Hematopoietic multipotent progenitor cell treated with erythropoietin and hydrocortisone succinate and interleukin-3 and kit ligand, for 4 days (in vitro differentiated cells): ENCODE data around the gene SEBOX.

Experiments used
- DNase-seq: peaks from one replicate; pipeline ENCODE4 v3.0.0-alpha.2; 2015

SEBOX gene, protein sequence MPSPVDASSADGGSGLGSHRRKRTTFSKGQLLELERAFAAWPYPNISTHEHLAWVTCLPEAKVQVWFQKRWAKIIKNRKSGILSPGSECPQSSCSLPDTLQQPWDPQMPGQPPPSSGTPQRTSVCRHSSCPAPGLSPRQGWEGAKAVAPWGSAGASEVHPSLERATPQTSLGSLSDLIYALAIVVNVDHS

DNA sequence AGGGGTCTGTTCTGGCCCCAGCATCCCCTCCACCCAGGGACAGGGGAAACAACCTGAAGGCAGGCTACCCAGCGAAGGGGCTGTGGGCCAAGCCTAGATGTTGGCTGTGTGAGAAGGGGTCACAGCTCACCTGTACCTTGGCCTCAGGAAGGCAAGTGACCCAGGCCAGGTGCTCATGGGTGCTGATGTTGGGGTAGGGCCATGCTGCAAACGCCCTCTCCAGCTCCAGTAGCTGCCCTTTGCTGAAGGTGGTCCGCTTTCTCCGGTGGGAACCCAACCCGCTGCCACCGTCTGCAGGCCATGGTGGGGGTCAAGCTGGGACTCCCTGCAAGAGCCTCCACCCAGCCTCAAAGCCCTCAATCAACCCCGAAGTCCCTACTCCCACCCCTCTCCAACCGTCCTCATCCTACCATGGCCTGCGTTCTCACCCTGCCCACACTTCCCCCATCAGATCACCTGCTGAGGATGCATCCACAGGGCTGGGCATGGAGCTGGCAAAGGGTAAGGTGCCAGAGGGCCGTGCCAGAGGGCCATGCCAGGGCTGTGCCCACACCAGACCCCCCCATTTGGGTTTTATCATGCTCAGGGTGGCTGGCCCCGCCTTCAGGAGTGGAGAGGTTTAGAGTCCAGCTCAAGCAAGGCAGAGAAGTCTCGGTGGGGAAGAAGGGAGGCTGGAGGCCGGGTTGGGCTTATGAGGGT, at the start of gene SEBOX:
Gene SEBOX (minus strand): TSS at position 535 of the 699 bp plus-strand sequence. CDS start 48 bp downstream, at position 487.
- no peak for DNase-seq

DNA sequence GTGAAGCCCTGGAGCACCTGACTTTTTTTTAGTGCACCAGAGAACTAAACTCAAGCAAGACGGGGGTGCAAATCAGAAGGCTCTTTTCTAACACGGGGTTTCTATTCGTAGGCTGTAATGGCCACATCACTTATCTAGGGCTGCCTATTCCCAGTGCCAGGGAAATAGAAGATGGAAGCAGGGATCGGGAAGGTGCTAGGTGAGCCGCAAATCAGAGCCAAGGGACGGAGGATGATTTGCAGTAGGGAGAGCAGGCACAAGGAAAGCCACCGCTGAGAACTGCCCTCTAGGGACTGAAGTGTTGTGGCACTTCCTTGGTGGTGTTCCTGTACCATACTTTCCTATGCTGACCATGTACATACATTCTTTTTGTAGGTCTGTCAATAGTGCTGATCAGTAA, 48.8 kb upstream of the SEBOX start:
- no peak for DNase-seq

DNA sequence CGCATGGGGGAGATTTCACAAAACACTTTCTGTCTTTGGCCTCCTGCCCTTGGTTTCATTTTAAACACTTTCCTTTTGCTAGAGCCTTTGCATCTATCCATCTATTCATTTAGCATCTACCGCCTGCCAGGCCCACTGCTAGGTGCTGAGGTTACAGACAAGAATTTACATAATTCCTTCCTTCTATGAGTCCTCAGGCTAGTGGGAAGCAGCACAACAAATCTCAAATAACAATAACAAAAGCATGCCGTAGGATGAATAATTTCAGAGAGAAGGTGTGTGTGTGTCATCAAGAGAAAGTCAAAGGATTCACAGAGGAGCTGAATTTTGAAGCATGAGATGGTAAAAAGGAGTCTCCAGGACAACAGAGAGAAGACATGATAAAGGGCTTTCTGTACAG, 47.1 kb upstream of the SEBOX start:
- no peak for DNase-seq

DNA sequence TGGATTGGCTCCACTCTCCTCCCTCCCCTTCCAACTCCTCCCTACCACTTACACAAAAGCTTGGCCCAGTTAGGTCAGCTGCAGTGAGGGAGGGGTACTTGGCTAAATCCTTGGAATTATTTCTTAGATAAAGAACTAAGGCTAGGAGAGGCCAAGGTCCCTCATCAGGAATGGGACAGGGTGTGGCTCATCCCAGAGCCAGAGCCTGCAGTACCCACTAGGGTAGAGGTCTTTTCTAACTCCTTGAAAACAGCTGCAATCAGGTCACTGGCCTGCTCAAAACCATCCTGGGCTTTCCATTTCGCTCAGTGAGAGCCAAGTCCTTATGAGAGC, 42.9 kb upstream of the SEBOX start:
- no peak for DNase-seq

DNA sequence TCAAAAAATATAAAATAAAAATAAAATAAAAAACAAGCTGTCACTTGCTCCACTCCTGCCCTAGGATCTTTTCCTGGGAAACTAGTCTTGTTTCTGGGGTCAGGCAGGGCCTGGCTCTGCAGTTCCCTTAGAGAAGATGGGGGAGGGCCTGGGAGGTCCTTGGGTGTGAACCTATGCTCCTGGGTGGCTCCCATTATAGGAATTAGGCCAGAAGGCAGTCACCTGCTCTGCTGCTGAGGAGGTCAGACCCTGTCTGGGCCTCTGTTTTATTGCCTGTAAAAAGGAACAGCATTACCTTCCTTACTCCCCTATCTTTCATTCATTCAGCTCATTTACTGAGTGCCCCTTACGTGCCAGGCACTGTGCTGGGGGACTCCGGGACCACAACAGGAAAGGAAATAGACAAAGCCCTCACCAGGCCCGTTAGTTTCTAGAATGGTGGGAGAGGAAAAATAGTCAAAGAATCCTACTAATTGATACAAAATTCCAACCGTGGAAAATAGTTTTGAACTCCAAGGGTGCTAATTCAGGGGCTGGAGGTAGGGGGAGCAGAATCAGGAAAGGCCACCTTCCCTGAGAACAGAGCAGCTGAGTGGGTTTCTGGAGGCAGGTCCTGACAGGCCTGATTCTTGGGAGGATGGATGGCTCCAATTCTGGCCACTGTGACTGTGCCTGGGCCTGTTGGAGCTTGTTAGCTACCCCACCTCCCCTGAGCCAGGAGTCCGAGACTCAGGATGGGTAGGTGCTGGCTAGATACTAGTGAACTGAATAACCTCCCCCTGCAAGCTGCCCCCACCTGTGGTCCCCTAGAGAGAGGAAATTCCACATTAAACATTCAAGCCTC, 42.4 kb upstream of the SEBOX start:
- DNase-seq = no peak

DNA sequence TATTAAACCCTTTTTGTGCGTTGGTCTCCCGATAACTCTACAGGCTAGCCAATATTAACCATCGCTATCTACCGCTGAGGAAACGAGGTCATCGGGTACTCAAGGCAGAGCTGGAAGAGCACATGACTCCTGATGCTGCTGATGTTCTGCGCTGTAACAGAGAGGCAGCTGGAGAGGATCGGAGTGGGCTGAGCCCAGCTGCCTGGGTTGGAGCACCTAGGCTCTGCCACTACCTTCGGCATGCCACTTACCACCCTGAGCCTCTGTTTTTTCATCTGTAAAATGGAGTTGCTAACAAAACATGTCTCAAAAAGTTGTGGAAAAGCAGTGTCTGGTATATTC, 41.4 kb upstream of the SEBOX start:
- peak; percentile 42 for DNase-seq

DNA sequence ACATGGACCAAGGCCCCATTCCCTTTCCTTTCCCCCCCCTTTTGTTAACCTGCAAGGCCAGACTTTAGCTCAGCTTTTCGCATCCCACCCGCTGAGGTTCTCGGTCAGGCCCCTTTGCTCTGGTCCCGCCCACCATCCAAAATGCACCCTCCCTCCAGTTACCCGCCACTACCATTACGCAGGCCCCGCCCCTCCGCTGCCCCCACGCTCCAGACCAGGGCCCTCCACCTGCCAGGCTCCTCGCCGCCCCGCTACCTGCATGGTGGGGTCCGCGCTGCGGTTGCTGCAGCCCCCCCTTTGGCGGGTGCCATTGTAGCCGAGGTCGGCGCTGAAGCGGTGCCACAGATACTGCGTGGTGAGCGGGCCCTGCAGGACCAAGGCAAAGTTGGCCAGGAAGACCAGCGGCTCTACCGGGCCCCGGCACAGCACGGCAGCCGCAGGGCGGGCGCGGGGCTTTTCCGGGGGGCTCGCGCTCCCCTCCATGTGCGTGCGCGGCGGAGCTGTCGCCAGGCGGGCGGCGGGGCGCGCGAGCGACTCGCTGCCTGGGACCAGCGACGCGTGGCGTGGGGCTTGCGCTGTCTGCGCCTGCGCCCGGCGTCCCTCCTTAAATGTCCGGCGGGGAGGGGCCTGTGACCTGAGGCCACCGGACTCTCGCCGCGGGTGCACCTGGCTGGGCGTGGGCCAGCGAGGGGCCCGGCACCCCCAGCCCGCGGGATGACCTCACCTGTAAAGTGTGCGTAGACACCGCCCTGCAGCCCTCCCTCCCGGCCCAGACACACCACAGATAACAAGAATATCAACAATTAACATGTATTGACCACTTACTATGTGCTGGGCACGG, 40.9 kb upstream of the SEBOX start, which contains the start of gene SLC46A1:
Gene SLC46A1 (minus strand): TSS at position 581 of the 841 bp plus-strand sequence. CDS start 98 bp downstream, at position 483.
- peak; percentile 72 for DNase-seq

DNA sequence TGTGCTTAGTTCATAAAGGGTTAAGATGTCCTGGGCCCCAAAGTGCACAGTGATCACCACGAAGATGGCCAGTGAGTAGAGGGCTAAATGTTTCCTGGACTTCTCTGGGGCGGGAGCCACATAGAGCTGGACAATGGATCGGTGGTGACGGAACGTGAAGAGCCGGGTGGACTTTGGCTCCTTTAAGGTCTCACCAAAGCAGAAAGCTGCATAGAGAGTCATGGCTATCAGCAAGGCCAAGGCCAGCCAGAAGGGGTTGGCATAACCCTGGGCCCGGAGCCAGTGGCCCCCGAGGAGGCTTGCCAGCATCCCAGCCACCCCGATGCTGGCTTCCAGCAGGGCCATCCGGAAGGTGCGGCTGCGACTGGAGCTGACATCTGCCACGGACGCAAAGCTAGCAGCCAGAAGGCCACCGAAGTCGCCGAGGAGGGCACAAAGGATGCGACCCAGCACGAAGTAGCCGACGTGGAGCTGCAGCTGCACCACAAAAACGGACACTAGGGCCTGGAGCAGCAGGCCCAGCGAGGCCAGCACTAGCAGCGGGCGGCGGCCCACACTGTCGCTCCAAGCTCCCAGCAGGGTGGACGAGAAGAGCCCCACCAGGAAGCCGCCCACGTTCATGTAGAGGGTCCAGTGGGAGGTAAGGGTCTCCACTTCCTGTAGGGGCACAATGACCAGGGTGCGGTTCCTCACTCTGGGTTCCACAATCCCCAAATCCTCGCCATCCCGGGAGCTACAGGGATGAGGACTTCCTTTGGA, 40.0 kb upstream of the SEBOX start:
- DNase-seq = no peak

DNA sequence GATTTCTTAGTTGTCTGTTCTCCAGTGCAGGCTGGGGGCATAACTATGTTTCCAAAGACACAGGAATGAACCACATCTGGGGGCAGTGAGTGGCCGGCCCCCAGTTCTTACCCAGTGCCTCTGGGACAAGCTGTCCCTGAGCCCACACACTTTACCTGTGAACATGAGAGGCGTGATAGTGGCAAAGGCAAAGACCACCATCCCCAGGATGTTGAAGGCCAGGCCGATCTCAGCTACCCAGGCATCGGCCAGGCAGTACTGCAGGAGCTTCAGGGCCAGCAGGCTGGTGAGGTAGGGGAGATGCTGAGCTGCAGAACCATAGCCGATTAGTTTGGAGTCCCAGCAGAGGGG, 39.4 kb upstream of the SEBOX start:
- no peak for DNase-seq

DNA sequence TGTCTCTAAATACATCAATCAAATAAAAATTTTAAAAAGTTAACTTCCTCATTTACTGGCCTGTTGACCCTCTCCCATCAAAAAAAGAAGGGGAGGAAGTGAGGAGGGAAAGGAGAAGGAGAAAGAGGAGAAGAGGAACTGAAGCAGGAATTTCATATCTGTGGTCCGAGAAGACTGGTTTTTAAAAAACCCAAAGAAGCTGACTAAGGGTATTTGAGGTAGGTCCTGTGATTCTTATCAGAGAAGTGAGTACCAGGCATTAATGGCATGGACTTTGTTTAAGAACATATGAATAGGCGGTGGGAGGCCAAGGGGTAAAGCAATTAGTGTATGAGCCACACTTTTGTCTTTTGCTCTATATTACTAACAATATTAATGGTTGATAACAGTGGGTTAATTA, 39.0 kb upstream of the SEBOX start:
- no peak for DNase-seq

DNA sequence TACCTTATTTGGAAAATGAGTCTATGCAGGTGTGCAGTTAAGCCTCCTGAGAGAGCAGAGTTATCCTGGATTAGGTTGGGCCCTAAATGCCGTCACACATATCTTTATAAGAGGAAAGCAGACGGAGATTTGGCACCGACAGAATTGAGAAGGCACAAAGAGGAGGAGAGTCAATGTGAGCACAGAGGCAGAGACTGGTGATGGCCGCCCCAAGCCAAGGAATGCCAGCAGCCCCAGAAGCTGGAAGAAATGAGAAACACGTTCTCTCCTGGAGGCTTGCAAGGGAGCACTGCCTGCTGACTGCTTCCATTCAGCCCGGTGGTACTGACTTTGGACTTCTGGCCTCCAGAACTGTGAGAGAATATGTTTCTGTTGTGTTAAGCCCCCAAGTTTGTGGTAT, 37.8 kb upstream of the SEBOX start:
- DNase-seq = no peak

DNA sequence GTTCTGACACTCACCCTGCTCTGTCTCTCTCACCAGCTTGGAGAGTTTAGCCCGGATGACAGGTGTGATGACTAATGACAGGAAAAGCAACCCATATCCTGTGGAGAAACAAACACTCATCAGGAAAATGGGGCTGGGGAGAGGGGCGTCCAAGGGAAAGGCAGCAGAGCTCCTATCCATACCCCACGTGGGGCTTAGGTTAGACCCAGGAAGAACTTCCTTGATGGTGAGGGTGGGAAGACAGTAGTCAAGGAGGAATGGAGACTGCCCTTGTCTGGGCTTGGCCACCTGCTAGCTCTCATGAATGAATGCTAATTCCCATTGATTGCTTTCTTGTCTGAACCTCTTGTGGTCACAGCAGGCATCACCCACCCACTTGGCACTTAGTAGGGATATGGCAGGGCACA, 37.2 kb upstream of the SEBOX start:
- DNase-seq = no peak

DNA sequence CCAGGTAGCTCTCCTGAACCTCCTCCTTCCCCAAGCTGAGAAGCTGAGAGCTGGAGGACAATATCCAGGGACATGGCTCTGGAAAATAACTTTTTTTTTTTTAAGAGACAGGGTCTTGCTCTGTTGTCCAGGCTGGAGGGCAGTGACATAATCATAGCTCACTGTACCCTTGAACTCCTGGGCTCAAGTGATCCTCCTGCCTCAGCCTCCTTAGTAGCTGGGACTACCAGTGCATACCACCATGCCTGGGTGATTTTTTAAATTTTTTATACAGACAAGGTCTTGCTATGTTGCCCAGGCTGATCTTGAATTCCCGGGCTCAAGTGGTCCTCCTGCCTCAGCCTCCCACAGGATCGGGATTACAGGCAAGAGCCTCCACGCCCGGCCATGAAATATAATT, 34.8 kb upstream of the SEBOX start:
- no peak for DNase-seq

DNA sequence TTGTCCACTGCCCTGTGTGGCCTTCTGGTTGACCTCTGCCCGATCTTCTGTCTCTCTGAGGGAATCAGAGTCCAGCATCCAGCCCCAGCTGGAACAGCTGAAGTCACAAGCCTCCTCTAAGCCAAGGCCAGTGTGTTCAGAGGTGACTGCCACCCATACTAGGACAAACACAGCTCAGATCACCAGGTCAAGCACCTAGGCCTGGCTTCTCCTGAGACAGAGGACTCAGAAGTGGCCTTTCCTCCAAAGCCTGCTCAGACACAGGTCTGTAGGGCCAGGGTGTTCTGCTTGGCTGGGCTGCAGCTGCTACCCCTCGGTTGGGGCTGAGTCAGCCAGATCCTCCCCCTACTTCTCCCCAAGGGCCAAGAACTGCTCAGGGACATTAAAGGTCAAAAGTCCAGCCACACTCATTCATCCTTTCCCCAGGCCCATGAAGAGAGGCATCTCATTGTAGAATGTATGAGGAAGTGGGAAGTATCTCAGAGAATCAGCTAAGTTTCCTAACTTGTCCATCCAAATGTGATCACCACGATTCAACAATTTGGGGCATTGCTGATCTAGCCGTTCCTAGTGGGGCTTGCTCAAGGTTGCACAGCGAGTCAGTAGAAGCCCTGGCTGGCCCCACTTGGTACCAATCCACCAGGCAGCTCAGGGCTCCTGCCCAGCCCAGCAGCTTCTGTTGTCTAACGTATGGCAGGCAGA, 33.4 kb upstream of the SEBOX start:
- DNase-seq = no peak

DNA sequence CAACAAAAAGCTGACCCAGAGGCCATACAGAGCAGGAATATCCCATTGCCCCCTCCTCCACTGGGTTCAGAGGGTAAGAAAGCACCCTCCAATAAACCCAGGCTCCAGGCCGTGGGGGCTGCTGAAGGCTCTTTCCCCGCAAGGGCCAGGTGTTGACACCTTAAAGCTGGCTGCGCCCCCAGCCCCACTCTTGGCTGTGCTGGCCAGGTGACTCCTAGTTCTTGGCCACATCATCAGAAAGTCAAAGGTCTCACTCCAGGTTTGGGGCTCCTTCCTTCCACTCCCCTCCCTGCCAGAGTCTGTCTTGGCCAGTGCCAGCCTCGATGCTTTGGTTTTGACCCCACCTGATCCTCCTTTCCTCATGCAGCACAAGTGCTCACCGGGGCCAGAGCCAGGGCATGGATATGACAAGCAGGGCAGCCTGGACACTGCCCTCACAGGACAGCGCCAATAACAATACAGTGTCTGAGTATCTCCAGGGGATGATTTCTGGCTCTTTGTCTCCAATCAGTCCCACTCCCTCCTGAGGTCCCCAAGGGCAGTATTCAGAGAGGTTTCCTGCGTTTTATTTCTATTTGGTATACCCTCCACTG, 32.8 kb upstream of the SEBOX start:
- DNase-seq = no peak

DNA sequence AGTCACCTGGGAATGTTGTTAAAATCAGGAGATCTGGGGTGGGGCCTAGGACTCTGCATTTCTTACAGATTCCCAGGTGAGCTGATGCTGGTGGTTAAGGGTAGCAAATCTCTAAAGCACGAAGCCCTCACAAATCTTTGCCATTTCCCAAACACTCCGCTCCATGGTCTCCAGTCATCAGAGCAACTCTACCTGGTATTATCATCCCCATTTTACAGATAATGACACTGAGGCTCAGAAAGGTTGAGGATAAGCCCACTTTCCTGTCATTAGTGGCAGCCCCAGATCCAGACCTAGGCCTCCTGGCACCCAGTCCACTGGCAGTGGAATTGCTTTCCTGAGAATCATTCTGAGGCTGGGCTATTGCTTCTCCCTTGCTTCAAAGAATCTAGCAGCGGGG, 32.3 kb upstream of the SEBOX start:
- no peak for DNase-seq

DNA sequence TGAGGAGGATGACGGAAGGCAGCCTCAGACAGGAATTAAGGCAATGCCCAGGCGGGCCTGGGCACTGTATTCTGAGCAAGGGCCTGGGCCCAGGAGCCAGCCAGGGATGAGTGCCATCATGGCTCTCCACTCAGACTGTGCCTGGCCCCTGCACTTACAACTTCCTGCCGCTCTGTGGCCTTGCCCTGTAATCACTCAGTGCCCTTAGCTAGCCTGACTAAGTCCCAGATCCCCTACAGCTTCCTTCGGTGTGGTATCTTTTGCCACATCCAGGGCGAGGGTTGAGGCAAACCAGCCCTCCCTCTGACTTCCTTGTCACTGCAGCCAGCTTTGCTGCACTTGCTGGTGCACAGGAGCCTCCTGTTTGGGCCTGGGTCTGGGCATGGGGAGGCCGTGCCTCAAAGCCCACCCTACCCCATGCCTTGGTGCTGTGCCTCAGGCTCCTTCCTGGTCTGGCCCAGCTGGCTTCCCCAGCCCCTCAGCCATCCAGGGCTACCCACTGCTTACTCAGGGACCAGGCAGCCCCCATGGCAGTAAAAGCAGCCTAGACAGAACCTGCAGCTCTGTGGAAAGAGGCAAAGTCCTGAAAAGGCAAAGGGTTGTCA, 31.7 kb upstream of the SEBOX start:
- DNase-seq = peak; percentile 66

DNA sequence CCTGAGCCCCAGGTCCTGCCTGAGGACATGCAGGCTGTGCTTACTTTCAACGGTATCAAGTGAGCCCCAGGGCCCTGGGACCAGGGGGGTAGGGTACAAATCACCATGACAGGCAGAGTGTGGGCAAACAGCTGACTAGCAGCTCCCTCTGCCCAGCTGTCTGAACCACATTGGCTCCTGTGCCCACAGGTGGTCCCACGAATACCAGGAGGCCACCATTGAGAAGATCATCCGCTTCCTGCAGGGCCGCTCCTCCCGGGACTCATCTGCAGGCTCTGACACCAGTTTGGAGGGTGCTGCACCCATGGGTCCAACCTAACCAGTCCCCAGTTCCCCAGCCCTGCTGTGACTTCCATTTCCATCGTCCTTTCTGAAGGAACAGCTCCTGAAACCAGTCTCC, 31.0 kb upstream of the SEBOX start:
- no peak for DNase-seq

DNA sequence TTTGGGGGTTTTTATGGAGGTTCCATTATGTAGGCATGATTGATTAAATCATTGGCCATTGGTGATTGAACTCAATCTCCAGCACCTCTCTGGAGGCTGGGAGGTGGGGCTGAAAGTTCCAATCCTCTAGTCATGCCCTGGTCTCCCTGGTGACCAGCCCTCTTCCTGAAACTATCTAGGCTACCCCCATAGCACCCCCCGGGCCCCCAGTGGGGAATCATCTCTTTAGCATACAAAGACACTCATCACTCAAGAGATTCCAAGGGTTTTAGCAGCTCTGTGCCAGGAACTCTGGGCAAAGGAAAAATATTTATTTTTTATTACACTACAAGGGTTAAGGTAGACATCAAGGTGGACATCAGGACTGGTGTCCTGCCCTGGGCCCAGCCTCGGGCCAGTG, 30.4 kb upstream of the SEBOX start:
- DNase-seq = no peak

DNA sequence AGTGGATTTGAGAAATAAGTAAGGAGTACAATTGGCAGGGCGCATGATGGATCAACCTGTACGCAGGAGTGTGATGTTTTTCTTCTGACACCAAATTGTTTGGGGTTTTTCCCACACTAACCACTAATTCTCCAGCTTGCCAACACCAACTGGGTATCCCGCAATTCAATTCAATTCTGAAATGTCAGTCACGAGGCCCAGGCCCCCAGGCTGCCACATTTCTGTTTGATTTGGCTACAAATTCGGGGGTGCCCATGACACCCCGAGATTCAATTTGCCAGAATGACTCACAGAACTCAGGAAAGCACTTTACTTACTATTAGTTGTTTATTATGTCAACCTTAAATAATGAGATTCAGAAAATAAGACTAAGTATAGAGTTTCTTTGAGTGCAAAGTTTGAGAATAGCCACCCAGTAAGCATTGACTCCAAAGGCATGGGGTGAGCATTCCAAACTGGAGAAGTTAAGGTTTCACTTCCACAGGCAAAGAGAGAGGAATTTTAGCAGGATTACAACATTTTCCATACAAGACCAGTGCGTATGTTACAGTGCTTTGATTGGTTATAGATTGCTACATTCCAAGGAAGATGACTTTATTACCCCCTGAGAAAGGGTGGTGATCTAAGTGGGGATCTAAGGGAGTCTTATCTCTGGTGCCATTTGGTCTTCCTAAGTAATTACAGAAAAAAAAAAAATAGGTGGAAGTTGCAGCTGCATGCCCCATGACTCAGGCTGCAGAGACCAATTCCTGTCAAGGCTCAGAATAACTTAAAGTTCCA, 29.5 kb upstream of the SEBOX start:
- DNase-seq = no peak
